GM10266 (cell line): ENCODE data around the gene LETM1.

Source experiments
- DNase-seq: peaks from one replicate; pipeline ENCODE4 v3.0.0; 2012; ENCODE audit errors: extremely low spot score
- CTCF ChIP-seq: IDR thresholded peaks from 2 replicates; pipeline ENCODE4 v1.5.1; 2012; ENCODE audit warnings: mild to moderate bottlenecking, low read depth; ENCODE audit not compliant: control insufficient read depth, insufficient read depth; ENCODE audit errors: missing control alignments

The LETM1 gene

GRCh38 chr4:1813231-1813630 is 42.7 kb downstream of the LETM1 start:
- TF ChIP-seq CTCF, result no peak
- DNase-seq, result no peak

- no peak for DNase-seq
- TF ChIP-seq CTCF, result no peak
Observed at GRCh38 chr4:1812720-1813119, 43.2 kb downstream of the LETM1 start.

- TF ChIP-seq CTCF, result no peak
- DNase-seq, result no peak
Observed at GRCh38 chr4:1810765-1811164, 45.2 kb downstream of the LETM1 start.

GRCh38 chr4:1809754-1810502 is 46.0 kb downstream of the LETM1 start:
- peak; percentile 87 for TF ChIP-seq CTCF
- DNase-seq, result peak; percentile 92

- no peak for DNase-seq
- no peak for TF ChIP-seq CTCF
Observed at GRCh38 chr4:1808851-1809753, 46.9 kb downstream of the LETM1 start.

GRCh38 chr4:1808396-1808795 is 47.6 kb downstream of the LETM1 start:
- DNase-seq, result no peak
- no peak for TF ChIP-seq CTCF
